ENCODE data around the gene NCKAP5.

- TF ChIP-seq, protein P1, sequence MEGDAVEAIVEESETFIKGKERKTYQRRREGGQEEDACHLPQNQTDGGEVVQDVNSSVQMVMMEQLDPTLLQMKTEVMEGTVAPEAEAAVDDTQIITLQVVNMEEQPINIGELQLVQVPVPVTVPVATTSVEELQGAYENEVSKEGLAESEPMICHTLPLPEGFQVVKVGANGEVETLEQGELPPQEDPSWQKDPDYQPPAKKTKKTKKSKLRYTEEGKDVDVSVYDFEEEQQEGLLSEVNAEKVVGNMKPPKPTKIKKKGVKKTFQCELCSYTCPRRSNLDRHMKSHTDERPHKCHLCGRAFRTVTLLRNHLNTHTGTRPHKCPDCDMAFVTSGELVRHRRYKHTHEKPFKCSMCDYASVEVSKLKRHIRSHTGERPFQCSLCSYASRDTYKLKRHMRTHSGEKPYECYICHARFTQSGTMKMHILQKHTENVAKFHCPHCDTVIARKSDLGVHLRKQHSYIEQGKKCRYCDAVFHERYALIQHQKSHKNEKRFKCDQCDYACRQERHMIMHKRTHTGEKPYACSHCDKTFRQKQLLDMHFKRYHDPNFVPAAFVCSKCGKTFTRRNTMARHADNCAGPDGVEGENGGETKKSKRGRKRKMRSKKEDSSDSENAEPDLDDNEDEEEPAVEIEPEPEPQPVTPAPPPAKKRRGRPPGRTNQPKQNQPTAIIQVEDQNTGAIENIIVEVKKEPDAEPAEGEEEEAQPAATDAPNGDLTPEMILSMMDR (conservative IDR thresholded peaks at IDR 0.05): no peak
- TF ChIP-seq EZH2 (IDR thresholded peaks at IDR 0.05; ENCODE audit: low read depth): no peak
Observed at GRCh38 chr2:133459590-133459989, 108.7 kb downstream of the NCKAP5 start.
